Measurements from ENCODE around the gene OSER1. TPM values are rescaled to one million over a fixed set of nuclear protein-coding genes. Genes with fewer than 3 reads are reported as not detected.

Gene OSER1
- total and polyA plus RNA-seq, 8 donors, result 7.8 to 87.5 (median 31.7) TPM

- intact Hi-C loops (cut with DNase I; ENCODE audit: low total_unique reads), result no loop called here
- H3K4me1 ChIP-seq, result peaks cover 9 to 16% (median 12%) of the 10 kb centered on the region in 4 donors
- no peak overlapping the region for H3K4me3 ChIP-seq
- DNase-seq, result no peak
- TF ChIP-seq EP300 (IDR thresholded peaks at IDR 0.05) (no peak), POLR2A (IDR thresholded peaks at IDR 0.05) (no peak), POLR2AphosphoS5 (IDR thresholded peaks at IDR 0.05) (no peak), CTCF (IDR thresholded peaks at IDR 0.05) (no peak)
- no peaks in the 10 kb centered on the region for H3K9me3 ChIP-seq
- H3K27me3 ChIP-seq, result peaks cover 0 to 37% (median 24%) of the 10 kb centered on the region in 3 donors
- WGBS, 5 donors, result 37 to 50% (median 49%) methylated on average over 3 of the region's 3 CpGs
- no peak overlapping the region for H3K27ac ChIP-seq
- no peaks in the 10 kb centered on the region for H3K36me3 ChIP-seq
Measured at GRCh38 chr20:44248410-44248759, 37.8 kb upstream of the OSER1 start.

GRCh38 chr20:44247586-44248409 lies 37.2 kb upstream of the OSER1 start:
- no peaks in the 10 kb centered on the region for H3K9me3 ChIP-seq
- intact Hi-C loops (cut with DNase I; ENCODE audit: low total_unique reads), result no loop called here
- TF ChIP-seq EP300 (IDR thresholded peaks at IDR 0.05), result no peak
- no peak for TF ChIP-seq POLR2AphosphoS5 (IDR thresholded peaks at IDR 0.05)
- TF ChIP-seq CTCF (IDR thresholded peaks at IDR 0.05), result no peak
- no peak for TF ChIP-seq POLR2A (IDR thresholded peaks at IDR 0.05)
- H3K27ac ChIP-seq, result no peak overlapping the region
- peak in 1 of 2 donors; percentile 76 for DNase-seq
- peaks cover 9 to 16% (median 12%) of the 10 kb centered on the region in 4 donors for H3K4me1 ChIP-seq
- peaks cover 0 to 37% (median 24%) of the 10 kb centered on the region in 3 donors for H3K27me3 ChIP-seq
- H3K4me3 ChIP-seq, result peak overlapping the region; percentile 24 to 39 (median 34)
- 4 to 9% (median 7%) methylated on average over 28 to 31 of the region's 31 CpGs for WGBS, 5 donors
- H3K36me3 ChIP-seq, result no peaks in the 10 kb centered on the region

GRCh38 chr20:44247131-44247571 lies 36.6 kb upstream of the OSER1 start, which contains the start of gene GDAP1L1:
Gene GDAP1L1, plus strand, starts transcription at chr20:44247308. Its CDS starts 27 bp downstream, at chr20:44247335.
- TF ChIP-seq CTCF (IDR thresholded peaks at IDR 0.05) (no peak), EP300 (IDR thresholded peaks at IDR 0.05) (no peak), POLR2A (IDR thresholded peaks at IDR 0.05) (no peak), POLR2AphosphoS5 (IDR thresholded peaks at IDR 0.05) (no peak)
- WGBS, 5 donors, result 3 to 6% (median 5%) methylated on average over 11 to 32 of the region's 32 CpGs
- peak within 1 kb of the TSS; percentile 24 to 39 (median 34) for H3K4me3 ChIP-seq

GRCh38 chr20:44245977-44246376 lies 35.4 kb upstream of the OSER1 start:
- no peak overlapping the region for H3K27ac ChIP-seq
- no peaks in the 10 kb centered on the region for H3K36me3 ChIP-seq
- no peak for TF ChIP-seq CTCF (IDR thresholded peaks at IDR 0.05)
- no peak for TF ChIP-seq POLR2AphosphoS5 (IDR thresholded peaks at IDR 0.05)
- no peak for TF ChIP-seq POLR2A (IDR thresholded peaks at IDR 0.05)
- no peak for TF ChIP-seq EP300 (IDR thresholded peaks at IDR 0.05)
- WGBS, 5 donors, result 46 to 54% (median 53%) methylated on average over 4 of the region's 4 CpGs
- no peaks in the 10 kb centered on the region for H3K9me3 ChIP-seq
- H3K4me1 ChIP-seq, result peaks cover 9 to 16% (median 12%) of the 10 kb centered on the region in 4 donors
- peaks cover 0 to 37% (median 24%) of the 10 kb centered on the region in 3 donors for H3K27me3 ChIP-seq
- no peak for DNase-seq
- intact Hi-C loops (cut with DNase I; ENCODE audit: low total_unique reads), result no loop called here
- H3K4me3 ChIP-seq, result no peak overlapping the region

More at GRCh38 chr20:44247131-44247571, 36.6 kb upstream of the OSER1 start, which contains the start of gene GDAP1L1:
- Histone ChIP-seq H3K4me1 (peaks cover 9 to 16% (median 12%) of the 10 kb centered on the region in 4 donors), H3K36me3 (no peaks in the 10 kb centered on the region), H3K27me3 (peaks cover 0 to 37% (median 24%) of the 10 kb centered on the region in 3 donors), H3K27ac (no peak within 1 kb of the TSS), H3K9me3 (no peaks in the 10 kb centered on the region)
- DNase-seq, result peak in 1 of 2 donors; percentile 62
- intact Hi-C loops (cut with DNase I; ENCODE audit: low total_unique reads), result no loop called here

Data from stomach (tissue), 9 donors.